Spleen (tissue), 11 donors: ENCODE data around the gene LCK. TPM values are rescaled to one million over a fixed set of nuclear protein-coding genes. Genes with fewer than 3 reads are reported as not detected.

Source experiments
- DNase-seq: peaks from one replicate; pipeline ENCODE4 v3.0.0-alpha.2; 2020
- H3K27ac ChIP-seq, 8 donors: fragments of 200-600 bp; sonication (generic) in 7 of 8; 1 replicate in 4 of 8; 2 replicates in 4 of 8; pipeline versions ENCODE4 v1.5.0 to v1.8.0; 2016 to 2021; ENCODE audit warnings: inconsistent platforms in 4 of 8, mild to moderate bottlenecking in 4 of 8, moderate library complexity in 1 of 8
- H3K27me3 ChIP-seq, 7 donors: fragments of 200-600 bp; sonication (generic) in 6 of 7; replicated peaks in 1 of 7; 1 replicate in 4 of 7; 2 replicates in 3 of 7; pipeline versions ENCODE4 v1.5.0 to v1.8.0; 2016 to 2021; ENCODE audit warnings: inconsistent platforms in 3 of 7, mild to moderate bottlenecking in 1 of 7
- H3K36me3 ChIP-seq, 6 donors: fragments of 200-600 bp; sonication (generic) in 5 of 6; 1 replicate in 4 of 6; 2 replicates in 2 of 6; pipeline versions ENCODE4 v1.5.0 to v1.8.0; 2016 to 2021; ENCODE audit warnings: inconsistent platforms in 2 of 6
- H3K4me1 ChIP-seq, 6 donors: fragments of 200-600 bp; sonication (generic) in 5 of 6; 1 replicate in 3 of 6; 2 replicates in 3 of 6; pipeline versions ENCODE4 v1.5.0 to v1.8.0; 2016 to 2021; ENCODE audit warnings: inconsistent platforms in 3 of 6
- H3K4me3 ChIP-seq, 8 donors: fragments of 200-600 bp; sonication (generic) in 7 of 8; 1 replicate in 4 of 8; 2 replicates in 4 of 8; pipeline versions ENCODE4 v1.5.0 to v1.8.0; 2016 to 2021; ENCODE audit warnings: inconsistent platforms in 4 of 8, mild to moderate bottlenecking in 4 of 8, moderate library complexity in 2 of 8
- H3K9me3 ChIP-seq, 8 donors: fragments of 200-600 bp; sonication (generic) in 7 of 8; 1 replicate in 4 of 8; 2 replicates in 4 of 8; pipeline versions ENCODE4 v1.5.0 to v1.8.0; 2016 to 2021; ENCODE audit warnings: inconsistent platforms in 4 of 8
- POLR2A ChIP-seq, 3 donors: fragments of 450-650 bp; IDR thresholded peaks; one replicate each; pipeline ENCODE4 v1.5.1; 2017; ENCODE audit warnings: antibody characterized with exemption in 3 of 3, mild to moderate bottlenecking in 1 of 3
- POLR2AphosphoS5 ChIP-seq, 3 donors: sonication (generic); formaldehyde crosslinking; IDR thresholded peaks; one replicate each; pipeline ENCODE4 v1.5.1; 2017; ENCODE audit warnings: antibody characterized with exemption in 3 of 3
- WGBS, 5 donors: extraction: QIAGEN DNeasy Blood & Tissue Kit in 3 of 5; methylation state at CpG; one replicate each; pipeline versions ENCODE4 v1.1.5 to v1.1.7; 2013 to 2018; 5-methylcytosine and 5-hydroxymethylcytosine counted together
- intact Hi-C: fragments of 100-400 bp; cut with DNase I; formaldehyde crosslinking; loops from one replicate; pipeline ENCODE4 v1.15.0; 2023; ENCODE audit warnings: low total_unique reads
- polyA plus RNA-seq, 3 donors: library from polyadenylated mRNA; stranded (reverse); fragments of 200-250 nt; gene quantifications; one replicate each; pipeline ENCODE4 v1.2.1, GENCODE V29; 2013
- total RNA-seq, 7 donors: library from RNA; depleted of rRNA in 3 of 7; stranded (reverse); fragments of >200 nt in 3 of 7; fragmentation: NEBNext Ultra II Directional in 4 of 7; extraction: Animal tissue kit (Norgen Biotek cat#: 25700) in 4 of 7; gene quantifications; one replicate each; pipeline versions ENCODE4 v1.1.0 to v1.2.1, GENCODE V29; 2016 to 2021
- TF ChIP-seq, protein P1 (sequence below), 11 experiments: fragments of 200-600 bp in 7 of 11; fragments of 450-650 bp in 4 of 11; sonication (generic) in 4 of 11; IDR thresholded peaks in 8 of 11; conservative IDR thresholded peaks in 3 of 11; 1 replicate in 7 of 11; 2 replicates in 4 of 11; pipeline versions ENCODE4 v1.4.0 to v1.8.0; 2016 to 2021; ENCODE audit warnings: antibody characterized with exemption in 11 of 11, inconsistent platforms in 4 of 11, mild to moderate bottlenecking in 1 of 11
- donor health status: healthy with polysubstance abuse.
- donor health status: DM: no; HTN: no; CAD: no; lungs with moderate emphysema.
- donor health status: DM: no; HTN: no; CAD: no.
- donor health status: Bipolar disorder and iron deficiency.
- donor health status: healthy.
- donor health status: DM: no; HTN: no; CAD: no.
- donor health status: DM: yes; HTN: yes; CAD: no.

LCK gene
- total and polyA plus RNA-seq, 10 donors, result 37.9 to 84.5 (median 53.1) TPM

DNA sequence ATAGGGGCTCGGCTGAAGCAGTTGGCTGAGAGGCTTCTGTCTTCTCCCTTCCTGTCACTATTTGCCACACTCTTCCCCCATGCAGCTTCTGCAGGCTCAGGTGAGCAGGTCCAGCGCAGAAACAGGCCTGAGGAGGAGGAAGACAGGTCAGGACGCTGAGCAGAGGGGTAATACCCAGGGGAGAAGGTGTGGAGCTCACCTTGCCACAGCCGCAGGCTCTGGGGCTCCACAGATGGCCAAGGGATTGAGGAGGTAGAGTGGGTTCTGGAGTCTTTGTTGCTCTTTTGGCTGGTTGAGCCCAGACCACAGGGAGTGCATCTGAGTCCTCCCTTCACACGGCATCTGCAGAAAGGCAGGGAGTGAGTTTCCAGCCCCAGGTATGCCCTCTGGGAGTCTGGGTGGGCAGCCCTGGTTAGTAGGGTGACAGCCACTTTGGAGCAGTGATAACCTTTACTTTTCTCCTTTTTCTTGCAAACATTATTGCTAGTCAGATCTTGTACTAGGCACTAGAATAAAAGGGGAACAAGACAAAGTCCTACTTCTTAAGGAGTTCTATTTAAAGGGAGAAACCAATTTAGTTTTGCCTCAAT is 19.1 kb upstream of the LCK start:
- H3K4me3 ChIP-seq, result no peak overlapping the region

DNA sequence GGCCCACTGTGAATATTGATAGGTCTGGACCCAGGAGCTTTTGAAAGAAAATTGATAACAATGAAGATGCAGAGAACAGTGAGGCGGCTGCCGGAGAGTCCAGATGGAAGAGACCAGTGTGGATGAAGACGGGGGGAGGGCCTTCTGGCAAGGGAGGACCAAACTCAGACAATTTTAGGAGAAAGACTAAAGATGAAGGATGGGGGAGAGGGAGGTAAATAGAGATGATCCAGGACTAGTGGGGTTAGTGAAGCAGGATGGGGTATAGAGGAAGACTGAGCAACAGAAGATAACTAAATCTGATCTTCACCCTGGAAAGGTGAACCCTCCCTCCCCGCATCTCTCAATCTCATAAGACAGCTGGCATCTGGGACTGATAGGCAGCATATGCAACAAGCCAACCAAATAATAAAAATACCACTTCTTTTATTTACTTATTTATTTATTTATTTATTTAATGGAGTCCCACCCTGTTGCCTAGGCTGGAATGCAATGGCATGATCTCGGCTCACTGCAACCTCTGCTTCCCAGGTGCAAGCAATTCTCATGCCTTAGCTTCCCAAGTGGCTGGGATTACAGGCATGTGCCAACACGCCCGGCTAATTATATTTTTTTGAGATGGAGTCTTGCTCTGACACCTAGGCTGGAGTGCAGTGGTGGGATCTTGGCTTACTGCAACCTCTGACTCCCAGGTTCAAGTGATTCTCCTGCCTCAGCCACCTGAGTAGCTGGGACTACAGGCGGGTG is 18.3 kb upstream of the LCK start:
- WGBS, 5 donors, result 92 to 97% (median 96%) methylated on average over 8 of the region's 8 CpGs
- H3K36me3 ChIP-seq, result peaks cover 3 to 70% (median 49%) of the 10 kb centered on the region in 6 donors
- no peak overlapping the region for H3K27ac ChIP-seq
- H3K4me1 ChIP-seq, result peaks cover 0 to 5% (median 0%) of the 10 kb centered on the region in 6 donors
- no peak for TF ChIP-seq POLR2A (IDR thresholded peaks at IDR 0.05)
- no peak for TF ChIP-seq POLR2AphosphoS5 (IDR thresholded peaks at IDR 0.05)
- TF ChIP-seq, protein P1, sequence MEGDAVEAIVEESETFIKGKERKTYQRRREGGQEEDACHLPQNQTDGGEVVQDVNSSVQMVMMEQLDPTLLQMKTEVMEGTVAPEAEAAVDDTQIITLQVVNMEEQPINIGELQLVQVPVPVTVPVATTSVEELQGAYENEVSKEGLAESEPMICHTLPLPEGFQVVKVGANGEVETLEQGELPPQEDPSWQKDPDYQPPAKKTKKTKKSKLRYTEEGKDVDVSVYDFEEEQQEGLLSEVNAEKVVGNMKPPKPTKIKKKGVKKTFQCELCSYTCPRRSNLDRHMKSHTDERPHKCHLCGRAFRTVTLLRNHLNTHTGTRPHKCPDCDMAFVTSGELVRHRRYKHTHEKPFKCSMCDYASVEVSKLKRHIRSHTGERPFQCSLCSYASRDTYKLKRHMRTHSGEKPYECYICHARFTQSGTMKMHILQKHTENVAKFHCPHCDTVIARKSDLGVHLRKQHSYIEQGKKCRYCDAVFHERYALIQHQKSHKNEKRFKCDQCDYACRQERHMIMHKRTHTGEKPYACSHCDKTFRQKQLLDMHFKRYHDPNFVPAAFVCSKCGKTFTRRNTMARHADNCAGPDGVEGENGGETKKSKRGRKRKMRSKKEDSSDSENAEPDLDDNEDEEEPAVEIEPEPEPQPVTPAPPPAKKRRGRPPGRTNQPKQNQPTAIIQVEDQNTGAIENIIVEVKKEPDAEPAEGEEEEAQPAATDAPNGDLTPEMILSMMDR (IDR thresholded peaks at IDR 0.05 in 8 of 11, conservative IDR thresholded peaks at IDR 0.05 in 3 of 11), result no peak
- DNase-seq, result no peak
- intact Hi-C loops, result no loop called here
- H3K27me3 ChIP-seq, result no peaks in the 10 kb centered on the region
- H3K9me3 ChIP-seq, result no peaks in the 10 kb centered on the region
- H3K4me3 ChIP-seq, result no peak overlapping the region

More for the DNA sequence above, 19.1 kb upstream of the LCK start:
- Histone ChIP-seq H3K9me3 (no peaks in the 10 kb centered on the region), H3K36me3 (peaks cover 3 to 78% (median 57%) of the 10 kb centered on the region in 6 donors), H3K4me1 (peaks cover 0 to 5% (median 0%) of the 10 kb centered on the region in 6 donors), H3K27me3 (no peaks in the 10 kb centered on the region), H3K27ac (peak overlapping the region in 1 of 8 donors; percentile 7)
- 85 to 95% (median 89%) methylated on average over 5 of the region's 5 CpGs for WGBS, 5 donors
- intact Hi-C loops, result no loop called here
- no peak for DNase-seq
- TF ChIP-seq POLR2AphosphoS5 (IDR thresholded peaks at IDR 0.05), result peak; percentile 25 to 35 (median 26)
- TF ChIP-seq POLR2A (IDR thresholded peaks at IDR 0.05), result no peak

DNA sequence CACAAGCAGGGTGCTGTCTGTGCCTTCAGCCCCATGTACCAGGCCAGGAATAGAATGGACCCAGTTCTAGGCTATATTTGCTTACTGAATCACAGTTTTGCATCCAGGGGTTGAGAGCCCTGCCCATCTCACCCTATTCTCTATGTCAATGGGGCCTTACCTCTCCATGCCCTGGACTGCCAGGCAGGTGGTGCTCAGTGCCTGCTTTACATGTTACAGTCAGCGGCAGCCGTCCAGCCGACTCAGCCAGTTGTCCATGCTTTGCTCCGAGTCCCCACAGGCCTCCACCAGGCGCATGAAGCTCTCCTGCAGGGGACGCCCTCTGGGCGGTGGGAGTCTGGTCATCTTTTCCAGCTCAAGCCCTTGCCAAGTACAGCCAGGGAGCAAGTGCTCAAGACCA is 16.3 kb upstream of the LCK start:
- H3K27ac ChIP-seq, result peak overlapping the region in 3 of 8 donors; percentile 38 to 62 (median 55)
- H3K36me3 ChIP-seq, result peaks cover 3 to 49% (median 30%) of the 10 kb centered on the region in 6 donors
- H3K27me3 ChIP-seq, result peaks cover 0 to 3% (median 0%) of the 10 kb centered on the region in 7 donors
- H3K4me3 ChIP-seq, result no peak overlapping the region
- intact Hi-C loops, result no loop called here
- TF ChIP-seq POLR2A (IDR thresholded peaks at IDR 0.05), result no peak
- no peak for TF ChIP-seq POLR2AphosphoS5 (IDR thresholded peaks at IDR 0.05)
- TF ChIP-seq, protein P1 (IDR thresholded peaks at IDR 0.05 in 8 of 11, conservative IDR thresholded peaks at IDR 0.05 in 3 of 11), result no peak
- DNase-seq, result no peak
- WGBS, 5 donors, result 85 to 93% (median 87%) methylated on average over 7 of the region's 7 CpGs
- H3K4me1 ChIP-seq, result peaks cover 0 to 8% (median 3%) of the 10 kb centered on the region in 6 donors
- H3K9me3 ChIP-seq, result no peaks in the 10 kb centered on the region

- H3K9me3 ChIP-seq, result no peaks in the 10 kb centered on the region
- DNase-seq, result no peak
- WGBS, 5 donors, result 81 to 93% (median 86%) methylated on average over 4 of the region's 4 CpGs
- TF ChIP-seq, protein P1 (IDR thresholded peaks at IDR 0.05 in 8 of 11, conservative IDR thresholded peaks at IDR 0.05 in 3 of 11), result no peak
- no peak for TF ChIP-seq POLR2AphosphoS5 (IDR thresholded peaks at IDR 0.05)
- TF ChIP-seq POLR2A (IDR thresholded peaks at IDR 0.05), result no peak
- peaks cover 0 to 22% (median 0%) of the 10 kb centered on the region in 7 donors for H3K27me3 ChIP-seq
- peaks cover 7 to 43% (median 34%) of the 10 kb centered on the region in 6 donors for H3K4me1 ChIP-seq
- no peak overlapping the region for H3K4me3 ChIP-seq
- peak overlapping the region in 1 of 8 donors; percentile 83 for H3K27ac ChIP-seq
- peaks cover 0 to 6% (median 2%) of the 10 kb centered on the region in 6 donors for H3K36me3 ChIP-seq
- intact Hi-C loops, result no loop called here
Measured at GRCh38 chr1:32239337-32239736, 11.7 kb upstream of the LCK start.
